Subcutaneous adipose tissue (tissue), 4 donors: ENCODE results near the gene APOL5. TPM values are rescaled to one million over a fixed set of nuclear protein-coding genes. Genes with fewer than 3 reads are reported as not detected.

Experiments
- CTCF ChIP-seq: fragments of 450-650 bp; IDR thresholded peaks from one replicate; pipeline ENCODE4 v1.5.1; 2016; ENCODE audit warnings: low read depth, mild to moderate bottlenecking, control low read depth, antibody characterized with exemption, moderate library complexity
- total RNA-seq, 4 donors: library from RNA; depleted of rRNA; stranded (reverse); fragments of >200 nt; gene quantifications; one replicate each; pipeline ENCODE4 v1.1.0, GENCODE V29; 2016

APOL5 gene
- total RNA-seq, 4 donors from 2014 or later, result not detected

- TF ChIP-seq CTCF, result no peak
Measured at GRCh38 chr22:35684732-35685131, 32.9 kb upstream of the APOL5 start.

GRCh38 chr22:35685731-35686130 is 31.9 kb upstream of the APOL5 start:
- no peak for TF ChIP-seq CTCF

- TF ChIP-seq CTCF, result no peak
Measured at GRCh38 chr22:35686298-35686697, 31.4 kb upstream of the APOL5 start.

GRCh38 chr22:35687461-35687860 is 30.2 kb upstream of the APOL5 start:
- no peak for TF ChIP-seq CTCF

GRCh38 chr22:35688913-35689675 is 28.6 kb upstream of the APOL5 start:
- TF ChIP-seq CTCF, result no peak

GRCh38 chr22:35690001-35690400 is 27.7 kb upstream of the APOL5 start:
- TF ChIP-seq CTCF, result no peak

- no peak for TF ChIP-seq CTCF
Measured at GRCh38 chr22:35695202-35695601, 22.5 kb upstream of the APOL5 start.
